Cardiac septum (tissue), 1 donor: ENCODE data around the gene MITF. TPM values are rescaled to one million over a fixed set of nuclear protein-coding genes. Genes with fewer than 3 reads are reported as not detected.

ENCODE experiments used
- DNase-seq: peaks from one replicate; pipeline ENCODE4 v3.0.0-alpha.2; 2020; ENCODE audit warnings: low spot score
- intact Hi-C: fragments of 100-400 bp; cut with DNase I; formaldehyde crosslinking; loops from one replicate; pipeline ENCODE4 v1.14.0; 2022
- long read RNA-seq: library from polyadenylated mRNA; unstranded; transcript quantifications from one replicate; pipeline ENCODE4 v2.0.0, GENCODE V29; 2021
- total RNA-seq: library from RNA; stranded (reverse); fragmentation: NEBNext Ultra II Directional; extraction: Animal tissue kit (Norgen Biotek cat#: 25700); gene quantifications from one replicate; pipeline ENCODE4 v1.2.1, GENCODE V29; 2021
- donor health status: DM: no; HTN: no; CAD: no.

Gene MITF
- 97.6 TPM for total RNA-seq
- long read RNA-seq, full-length matches to known transcripts, result 97 of 208 reads
- long read RNA-seq, partial matches to known transcripts, result 69 of 208 reads
- long read RNA-seq, other reads (novel, unspliced or antisense), result 42 of 208 reads

- intact Hi-C loops, result loop anchor here (5.0 kb wide), 2 partner anchors 47 to 48 kb away; no protein-coding TSS in a partner anchor
- DNase-seq, result peak; percentile 94
Measured at GRCh38 chr3:69739204-69740102, at the start of gene MITF. MITF (plus strand) TSS chr3:69739464; CDS start chr3:69739598, 134 bp downstream.

- DNase-seq, result no peak
- intact Hi-C loops, result loop anchor here (2.0 to 5.0 kb wide), 3 partner anchors 45 to 165 kb away; partner anchors contain the start of gene MITF
Measured at GRCh38 chr3:69691860-69692259, 47.4 kb upstream of the MITF start.

DNA sequence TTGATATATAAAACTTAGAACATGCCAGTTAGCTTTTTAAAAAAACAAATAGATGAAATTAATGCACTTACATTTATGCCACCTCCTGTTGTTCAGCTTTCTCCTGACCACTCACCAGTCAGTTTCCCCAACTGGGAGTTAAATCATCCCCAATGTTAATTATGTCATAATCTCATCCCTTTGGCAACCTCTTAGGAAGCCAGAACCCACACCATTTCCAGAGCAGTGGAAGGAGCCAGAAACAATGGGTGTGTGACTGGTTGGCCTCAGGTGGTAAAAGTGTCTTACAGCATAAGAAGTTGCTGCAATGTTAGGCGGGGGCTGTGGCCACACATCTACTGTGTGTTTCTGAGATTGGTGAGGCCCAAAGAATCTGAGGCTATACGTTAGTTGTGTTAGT lies 46.5 kb upstream of the MITF start:
- intact Hi-C loops, result loop anchor here (2.0 to 5.0 kb wide), 2 partner anchors 45 to 164 kb away; partner anchors contain the start of gene MITF
- DNase-seq, result no peak

DNA sequence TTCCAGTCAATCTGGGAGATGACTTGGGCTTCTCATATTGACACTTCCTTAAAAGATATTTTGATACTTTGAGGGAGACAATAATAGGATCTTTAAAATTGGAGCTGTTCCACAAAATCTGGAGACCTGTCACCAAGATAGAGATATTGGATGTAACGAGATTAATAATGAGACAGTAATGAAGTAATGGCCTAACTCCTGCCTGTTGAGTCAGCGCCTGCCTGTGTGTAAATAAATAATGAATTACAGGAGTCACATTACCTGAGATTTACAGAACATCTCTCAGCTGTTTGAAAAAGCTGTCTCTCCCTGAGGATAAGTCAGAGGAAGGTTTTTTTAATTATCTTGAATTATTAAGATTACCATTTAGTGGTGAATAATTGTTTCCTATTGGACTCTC lies 43.8 kb upstream of the MITF start:
- DNase-seq, result no peak
- intact Hi-C loops, result loop anchor here (5.0 kb wide), 1 partner anchor 252 kb away; no protein-coding TSS in a partner anchor

- DNase-seq, result no peak
- intact Hi-C loops, result loop anchor here (5.0 kb wide), 1 partner anchor 251 kb away; no protein-coding TSS in a partner anchor
Measured at GRCh38 chr3:69695933-69696332, 43.3 kb upstream of the MITF start.

DNA sequence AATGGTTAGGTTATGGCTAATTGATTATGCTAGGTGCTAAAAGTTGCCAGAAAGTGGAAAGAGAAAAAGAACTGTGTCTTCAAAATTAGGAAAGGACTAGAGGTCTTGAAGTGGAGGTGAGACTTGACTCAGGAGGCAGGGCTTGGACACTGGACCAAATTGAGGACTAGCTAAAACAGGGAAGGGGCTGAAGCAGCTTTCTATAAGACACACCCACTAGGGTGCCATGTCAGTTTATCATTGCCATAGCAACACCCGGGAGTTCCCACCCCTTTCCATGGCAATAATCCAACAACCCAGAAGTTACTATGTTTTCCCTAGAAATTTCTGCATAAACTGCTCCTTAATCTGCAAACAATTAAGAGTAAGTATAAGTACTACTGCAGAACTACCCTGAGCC lies 42.9 kb upstream of the MITF start:
- no peak for DNase-seq
- intact Hi-C loops, result loop anchor here (5.0 kb wide), 1 partner anchor 251 kb away; no protein-coding TSS in a partner anchor

GRCh38 chr3:69697381-69697780 lies 41.9 kb upstream of the MITF start:
- intact Hi-C loops, result loop anchor here (5.0 kb wide), 1 partner anchor 250 kb away; no protein-coding TSS in a partner anchor

DNA sequence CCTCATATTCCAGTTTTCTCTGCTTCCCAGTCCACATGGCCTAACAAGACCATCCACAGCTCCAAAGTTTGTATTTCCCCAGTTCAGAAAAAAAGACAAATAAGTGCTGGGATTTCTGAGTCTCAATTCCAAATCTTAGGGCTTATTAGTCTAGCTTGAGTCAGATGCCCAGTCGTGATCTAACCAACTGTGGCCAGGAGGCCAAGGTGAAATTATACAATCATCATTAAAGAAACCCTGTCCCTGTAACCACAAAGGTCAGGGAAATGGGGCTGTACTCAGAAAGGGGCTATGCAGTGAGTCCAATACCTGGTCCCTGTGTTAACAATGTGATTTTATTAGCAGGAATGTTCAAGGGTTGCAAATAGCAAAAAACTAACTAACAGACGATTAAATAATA lies 40.5 kb upstream of the MITF start:
- intact Hi-C loops, result loop anchor here (5.0 kb wide), 1 partner anchor 249 kb away; no protein-coding TSS in a partner anchor
- DNase-seq, result no peak

More at GRCh38 chr3:69697381-69697780, 41.9 kb upstream of the MITF start:
- DNase-seq, result no peak

- no peak for DNase-seq
- intact Hi-C loops, result loop anchor here (5.0 kb wide), 1 partner anchor 248 kb away; no protein-coding TSS in a partner anchor
Measured at GRCh38 chr3:69699183-69699582, 40.1 kb upstream of the MITF start.

- DNase-seq, result no peak
- intact Hi-C loops, result no loop called here
Measured at GRCh38 chr3:69700949-69701348, 38.3 kb upstream of the MITF start.

- DNase-seq, result no peak
- intact Hi-C loops, result no loop called here
Measured at GRCh38 chr3:69710153-69710977, 28.9 kb upstream of the MITF start.

GRCh38 chr3:69712269-69712668 lies 27.0 kb upstream of the MITF start:
- intact Hi-C loops, result no loop called here
- no peak for DNase-seq

DNA sequence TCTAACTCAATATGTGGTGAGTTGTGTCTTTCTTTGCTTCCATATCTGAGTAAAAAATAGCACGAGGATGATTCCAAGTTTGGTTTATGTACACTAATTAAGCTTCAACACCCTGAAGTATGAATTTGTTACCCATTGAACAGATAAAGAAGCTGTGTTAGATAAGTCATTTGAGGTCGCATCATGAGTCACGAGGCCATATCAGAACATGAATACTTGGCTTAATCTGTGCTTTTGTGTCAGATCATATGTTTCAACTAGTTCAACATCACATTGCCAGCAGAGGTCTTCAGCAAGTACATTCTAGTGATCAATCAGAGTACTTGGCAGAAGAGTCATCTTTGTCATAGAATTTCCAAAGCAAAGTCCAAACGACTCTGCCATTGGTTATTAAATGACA lies 26.3 kb upstream of the MITF start:
- intact Hi-C loops, result no loop called here
- DNase-seq, result no peak

DNA sequence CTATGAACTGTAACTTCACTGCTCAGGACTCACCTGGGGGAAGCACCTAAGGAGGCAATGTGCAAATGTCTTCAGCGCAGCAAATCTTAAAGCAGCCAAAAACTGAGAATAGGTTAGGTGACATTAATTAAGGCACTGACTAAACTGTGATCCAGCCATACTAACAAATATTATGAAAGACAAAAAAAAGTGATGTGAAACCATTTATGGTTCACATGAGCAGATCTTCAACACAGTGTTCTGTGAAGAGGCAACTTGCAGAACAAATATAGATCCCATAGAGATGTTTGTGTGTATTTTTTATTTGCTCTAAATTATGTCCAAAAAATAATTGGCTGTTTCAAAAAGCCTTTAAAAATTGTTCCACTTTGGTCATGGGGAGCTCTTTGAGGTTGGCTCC lies 24.1 kb upstream of the MITF start:
- DNase-seq, result no peak
- intact Hi-C loops, result no loop called here

DNA sequence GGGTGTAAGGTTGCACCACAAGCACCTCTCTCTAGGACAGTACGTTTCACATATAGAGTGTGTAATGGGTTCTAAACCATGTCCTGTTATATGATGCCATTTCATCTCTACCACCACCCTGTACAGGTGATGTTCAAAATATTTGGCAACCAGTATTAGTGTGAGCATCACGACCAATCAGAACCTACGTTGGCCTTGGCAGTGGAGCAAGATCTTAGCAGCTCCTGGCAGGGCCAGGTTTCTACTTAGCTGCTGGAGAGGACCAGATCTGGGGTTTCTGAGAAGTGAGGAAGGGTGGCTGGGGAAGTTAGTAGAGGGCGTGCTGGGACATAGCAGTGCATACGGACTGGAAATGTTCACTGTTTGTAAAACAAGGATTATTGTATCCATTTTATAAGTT lies 23.1 kb upstream of the MITF start:
- DNase-seq, result no peak
- intact Hi-C loops, result no loop called here

GRCh38 chr3:69718866-69719586 lies 20.2 kb upstream of the MITF start:
- no peak for DNase-seq
- intact Hi-C loops, result no loop called here

- intact Hi-C loops, result no loop called here
- DNase-seq, result no peak
Measured at GRCh38 chr3:69719587-69720122, 19.6 kb upstream of the MITF start.

DNA sequence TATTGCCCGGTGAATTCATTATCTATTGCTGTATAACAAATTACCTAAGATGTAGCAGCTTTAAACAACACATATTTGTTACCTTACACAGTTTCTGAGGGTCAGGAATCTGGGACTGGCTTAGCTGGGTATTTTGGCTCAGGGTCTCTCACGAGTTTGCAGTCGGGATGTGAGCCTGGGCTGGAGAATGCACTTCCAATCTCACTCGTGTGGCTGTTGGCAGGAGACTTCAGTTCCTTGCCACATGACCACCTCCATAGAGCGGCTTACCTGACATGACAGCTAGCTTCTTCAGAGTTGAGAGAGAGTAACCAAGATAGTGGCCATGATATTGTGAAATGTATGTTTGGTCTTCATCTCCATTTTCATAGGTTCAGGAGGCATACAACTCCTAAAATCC lies 18.4 kb upstream of the MITF start:
- intact Hi-C loops, result no loop called here
- DNase-seq, result no peak

- no peak for DNase-seq
- intact Hi-C loops, result no loop called here
Measured at GRCh38 chr3:69723389-69723788, 15.9 kb upstream of the MITF start.
